NCI-H82 treated with DMSO at 0.1 percent for 48 hours (cell line): ENCODE data around the gene DHX57.
A peak's percentile ranks its signal among the peaks of the same experiment; 100 is the strongest.

Experiments
- DNase-seq: peaks from one replicate; lab custom pipeline; 2025; ENCODE audit not compliant: unreplicated experiment; lab: John Stamatoyannopoulos, UW

DHX57 gene

GRCh38 chr2:38875576-38876367 lies at the start of gene DHX57, which contains the start of gene MORN2:
Gene DHX57, minus strand, starts transcription at chr2:38875934. Its CDS starts 7,529 bp downstream, at chr2:38868405.
Gene MORN2, plus strand, starts transcription at chr2:38875976.
- peak; percentile 45 for DNase-seq

DNA sequence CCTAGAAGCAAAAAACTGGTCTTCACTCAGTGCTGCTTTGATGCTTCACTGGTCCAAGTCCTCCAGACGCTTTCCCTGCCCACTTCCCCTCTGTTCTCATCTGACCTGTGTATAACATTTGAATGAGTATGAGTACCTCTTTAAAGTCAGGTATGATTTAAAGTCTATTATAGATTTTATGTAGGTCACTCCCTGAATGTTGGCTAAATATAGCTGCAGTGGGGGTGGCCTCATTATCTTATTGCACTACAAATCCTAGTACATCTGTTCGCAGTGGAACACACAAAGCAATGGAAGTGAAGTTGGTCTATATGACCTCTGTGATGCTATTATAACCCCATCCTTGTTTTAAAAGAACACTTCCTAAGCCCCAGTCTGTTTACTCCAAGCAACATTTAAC lies 47.2 kb upstream of the DHX57 start:
- DNase-seq, result no peak

GRCh38 chr2:38922389-38922788 lies 46.7 kb upstream of the DHX57 start:
- DNase-seq, result no peak

DNA sequence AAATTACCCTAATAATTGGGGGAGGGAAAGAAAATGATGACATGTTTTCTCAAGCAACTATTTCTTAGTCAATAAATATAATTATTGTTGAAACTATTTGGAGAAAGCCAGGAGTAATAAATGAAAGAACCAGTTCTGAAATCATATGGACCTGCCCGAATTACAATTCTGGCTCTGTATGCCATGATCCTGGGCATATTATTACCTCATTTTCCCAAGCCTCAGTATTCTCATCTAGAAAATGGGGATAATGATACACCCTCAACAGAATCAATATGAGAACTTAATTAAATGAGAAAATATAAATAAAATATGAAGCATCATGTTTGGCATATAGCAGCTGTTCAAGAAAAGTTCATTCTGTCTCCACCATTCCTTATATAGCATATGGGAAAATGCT lies 36.9 kb upstream of the DHX57 start:
- DNase-seq, result no peak

DNA sequence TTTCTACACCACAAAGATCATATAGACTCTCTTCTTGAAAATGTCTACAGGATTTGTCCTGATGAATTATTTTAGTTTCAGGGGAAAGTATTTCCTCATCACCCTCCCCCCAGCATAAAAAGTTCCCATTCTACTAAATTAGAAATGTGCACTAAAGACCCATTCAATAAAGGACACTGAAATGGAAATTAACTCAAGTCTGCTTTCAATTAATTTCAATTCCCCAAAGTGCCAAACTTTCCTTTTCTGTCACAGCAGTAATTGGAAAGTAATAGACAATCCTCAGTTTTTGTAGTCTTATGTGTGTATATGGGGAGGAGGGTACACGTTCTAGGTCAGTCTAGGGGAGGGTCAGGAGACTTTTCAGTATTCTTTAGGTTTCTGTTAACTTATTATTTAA lies 35.5 kb upstream of the DHX57 start:
- no peak for DNase-seq

DNA sequence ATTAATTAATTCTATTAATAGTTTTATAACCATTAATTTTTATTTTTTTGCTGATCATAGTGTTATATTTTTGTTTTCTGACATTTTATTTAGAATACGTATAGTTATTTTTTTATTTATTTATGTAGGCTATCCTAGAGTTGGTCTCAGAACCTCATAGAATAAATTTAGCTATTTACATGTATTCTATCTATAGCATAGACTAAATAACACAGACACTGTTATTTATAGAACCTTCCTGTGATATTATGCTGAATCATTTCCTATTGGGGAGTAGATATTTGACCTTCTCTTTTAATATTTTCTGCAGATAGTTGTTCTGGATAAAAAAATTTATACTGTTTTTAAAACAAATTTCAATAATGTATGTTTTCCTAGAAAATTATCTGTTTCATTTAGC lies 34.1 kb upstream of the DHX57 start:
- DNase-seq, result no peak

- DNase-seq, result no peak
Measured at GRCh38 chr2:38907743-38908562, 32.2 kb upstream of the DHX57 start.

DNA sequence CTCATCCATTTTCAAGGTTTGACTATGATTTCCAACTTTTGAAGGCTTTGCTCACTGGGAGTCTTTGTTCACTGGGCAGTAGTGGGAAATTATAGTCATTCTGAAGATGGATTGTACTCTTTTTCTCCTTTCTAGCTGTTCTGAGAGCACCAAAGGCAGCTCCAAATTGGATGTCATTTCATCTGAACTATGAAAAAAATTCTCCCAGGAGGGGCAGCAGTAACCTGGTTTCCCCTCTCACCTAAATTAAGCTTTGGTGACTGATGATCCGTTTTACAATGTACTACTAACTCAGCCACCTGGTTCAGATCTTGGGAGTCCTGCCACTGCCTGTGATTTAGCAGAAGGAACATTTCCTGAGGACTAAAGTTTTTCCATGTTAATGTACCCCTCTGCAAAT lies 31.5 kb upstream of the DHX57 start:
- DNase-seq, result no peak

GRCh38 chr2:38905251-38905650 lies 29.5 kb upstream of the DHX57 start:
- DNase-seq, result no peak

GRCh38 chr2:38900726-38901125 lies 25.0 kb upstream of the DHX57 start:
- DNase-seq, result no peak

- no peak for DNase-seq
Measured at GRCh38 chr2:38898256-38898655, 22.5 kb upstream of the DHX57 start.

- peak; percentile 15 for DNase-seq
Measured at GRCh38 chr2:38892819-38893218, 17.1 kb upstream of the DHX57 start.

DNA sequence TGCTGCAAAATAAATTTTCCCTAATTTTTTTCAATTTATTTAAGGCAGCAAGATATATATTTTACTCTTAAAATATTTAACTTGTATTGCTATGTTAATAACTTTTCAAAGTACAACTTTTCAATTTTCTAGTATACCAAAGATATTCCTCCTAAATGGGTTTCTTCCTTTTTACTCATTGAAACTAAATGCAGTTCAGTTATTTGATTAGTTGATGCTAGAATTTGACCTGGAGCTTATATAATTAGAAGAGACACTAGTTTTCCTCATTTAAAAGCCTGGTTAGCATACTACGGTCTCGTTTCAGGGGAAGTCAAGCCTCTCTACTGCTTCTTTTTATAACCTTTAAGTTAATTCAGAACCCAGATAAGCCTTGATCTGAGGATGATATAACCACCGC lies 13.8 kb upstream of the DHX57 start, which contains the start of gene ARHGEF33:
Gene ARHGEF33 (plus strand): TSS at position 301 of the 400 bp plus-strand sequence. CDS start 29,573 bp downstream, outside the sequence.
- DNase-seq, result no peak

DNA sequence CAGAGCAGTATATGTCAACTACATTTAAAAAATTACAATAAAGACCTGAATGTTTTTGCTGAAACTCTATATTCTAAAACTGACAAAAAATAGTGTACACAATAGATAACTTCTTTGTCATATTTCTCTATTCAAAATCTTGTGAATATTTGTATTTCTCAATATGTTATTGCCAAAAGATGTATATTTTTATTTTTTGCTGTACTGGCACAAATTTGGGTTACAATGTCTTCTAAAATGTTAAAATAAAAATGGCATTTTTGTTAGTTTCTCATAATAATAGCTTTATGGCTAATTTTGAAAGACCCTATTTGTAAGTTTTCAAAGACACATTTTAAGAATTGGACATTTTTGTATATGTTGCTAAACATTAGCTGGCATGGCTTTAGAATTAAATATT lies 13.3 kb upstream of the DHX57 start:
- DNase-seq, result no peak

DNA sequence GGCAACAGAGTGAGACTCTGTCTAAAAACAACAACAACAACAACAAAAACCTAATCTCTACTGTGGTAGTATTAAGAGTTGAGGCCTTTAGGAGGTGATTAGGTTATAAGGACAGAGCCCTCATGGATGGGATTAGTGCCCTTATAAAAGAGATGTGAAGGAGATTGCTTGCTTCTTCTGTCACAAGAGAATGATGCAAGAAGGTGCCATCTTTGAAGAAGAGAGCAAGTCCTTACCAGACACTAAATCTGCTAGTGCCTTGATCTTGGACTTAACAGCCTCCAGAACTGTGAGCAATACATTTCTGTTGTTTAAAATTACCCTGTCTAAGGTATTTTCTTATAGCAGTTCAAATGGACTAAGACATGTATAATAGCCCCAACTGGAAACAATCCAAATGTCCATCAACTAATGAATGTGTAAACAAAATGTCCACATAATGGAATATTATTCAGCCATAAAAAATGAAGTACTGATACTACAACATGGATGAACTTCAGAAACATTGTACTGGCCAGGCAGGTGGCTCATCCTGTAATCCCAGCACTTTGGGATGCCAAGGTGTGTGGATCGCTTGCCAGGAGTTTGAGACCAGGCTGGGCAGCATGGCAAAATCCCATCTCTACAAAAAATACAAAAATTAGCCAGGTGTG lies 12.3 kb upstream of the DHX57 start:
- DNase-seq, result no peak

- no peak for DNase-seq
Measured at GRCh38 chr2:38887347-38887746, 11.6 kb upstream of the DHX57 start.

GRCh38 chr2:38886063-38886462 lies 10.3 kb upstream of the DHX57 start:
- no peak for DNase-seq

DNA sequence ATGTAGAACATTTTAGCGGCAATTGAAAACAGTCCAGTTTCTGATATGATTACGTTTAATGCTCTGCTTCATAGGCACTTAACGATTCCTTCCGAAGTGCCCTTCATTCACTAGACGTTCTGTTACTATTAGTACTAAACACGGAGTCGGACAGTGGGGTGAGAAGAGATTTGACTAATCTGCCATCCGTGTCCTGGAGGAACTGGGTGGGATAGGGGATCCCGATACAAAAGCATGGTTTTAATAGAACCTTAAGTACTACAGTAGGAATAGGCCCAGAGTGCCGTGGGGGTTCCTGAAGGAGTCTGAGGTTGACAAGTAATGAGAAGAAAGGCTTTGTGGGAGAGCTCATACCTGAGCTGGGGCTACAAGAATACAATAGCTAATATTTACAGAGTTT lies 673 bp upstream of the DHX57 start:
- DNase-seq, result no peak

GRCh38 chr2:38875227-38875575 lies 533 bp downstream of the DHX57 start:
- no peak for DNase-seq

GRCh38 chr2:38873763-38874162 lies 2.0 kb downstream of the DHX57 start:
- DNase-seq, result no peak

DNA sequence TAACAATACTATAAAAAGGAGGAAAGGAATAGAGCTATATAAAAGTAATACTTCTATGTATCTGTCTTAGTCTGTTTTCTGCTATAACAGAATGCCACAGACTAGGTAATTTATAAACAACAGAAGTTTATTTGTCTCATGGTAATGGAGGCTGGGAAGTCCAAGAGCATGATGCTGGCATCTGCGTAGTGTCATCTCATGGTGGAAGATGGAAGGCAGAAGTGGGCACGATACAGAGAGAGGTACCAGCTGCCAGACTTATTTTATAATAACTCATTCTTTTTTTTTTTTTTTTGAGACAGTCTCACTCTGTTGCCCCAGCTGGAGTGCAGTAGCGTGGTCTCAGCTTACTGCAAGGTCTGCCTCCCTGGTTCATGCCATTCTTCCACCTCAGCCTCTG lies 4.3 kb downstream of the DHX57 start:
- no peak for DNase-seq
